ENCODE results near the gene PLIN5.

PLIN5 gene

GRCh38 chr19:4519172-4519496, 15.9 kb downstream of the PLIN5 start:
- TF ChIP-seq, protein P1, sequence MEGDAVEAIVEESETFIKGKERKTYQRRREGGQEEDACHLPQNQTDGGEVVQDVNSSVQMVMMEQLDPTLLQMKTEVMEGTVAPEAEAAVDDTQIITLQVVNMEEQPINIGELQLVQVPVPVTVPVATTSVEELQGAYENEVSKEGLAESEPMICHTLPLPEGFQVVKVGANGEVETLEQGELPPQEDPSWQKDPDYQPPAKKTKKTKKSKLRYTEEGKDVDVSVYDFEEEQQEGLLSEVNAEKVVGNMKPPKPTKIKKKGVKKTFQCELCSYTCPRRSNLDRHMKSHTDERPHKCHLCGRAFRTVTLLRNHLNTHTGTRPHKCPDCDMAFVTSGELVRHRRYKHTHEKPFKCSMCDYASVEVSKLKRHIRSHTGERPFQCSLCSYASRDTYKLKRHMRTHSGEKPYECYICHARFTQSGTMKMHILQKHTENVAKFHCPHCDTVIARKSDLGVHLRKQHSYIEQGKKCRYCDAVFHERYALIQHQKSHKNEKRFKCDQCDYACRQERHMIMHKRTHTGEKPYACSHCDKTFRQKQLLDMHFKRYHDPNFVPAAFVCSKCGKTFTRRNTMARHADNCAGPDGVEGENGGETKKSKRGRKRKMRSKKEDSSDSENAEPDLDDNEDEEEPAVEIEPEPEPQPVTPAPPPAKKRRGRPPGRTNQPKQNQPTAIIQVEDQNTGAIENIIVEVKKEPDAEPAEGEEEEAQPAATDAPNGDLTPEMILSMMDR (IDR thresholded peaks at IDR 0.05; ENCODE audit: low read depth, low read length, missing control alignments): no peak
- DNase-seq (ENCODE audit: low read depth): no peak
- H3K4me3 ChIP-seq (ENCODE audit: low read depth, low read length): no peak overlapping the region

GRCh38 chr19:4518345-4519171, 16.5 kb downstream of the PLIN5 start, which contains the start of gene PLIN4:
Gene PLIN4 (minus strand): TSS chr19:4518486. CDS start chr19:4518272, 214 bp downstream.
- no peak within 1 kb of the TSS for H3K4me3 ChIP-seq (ENCODE audit: low read depth, low read length)
- TF ChIP-seq, protein P1 (IDR thresholded peaks at IDR 0.05; ENCODE audit: low read depth, low read length, missing control alignments): no peak
- no peak for DNase-seq (ENCODE audit: low read depth)

DNA sequence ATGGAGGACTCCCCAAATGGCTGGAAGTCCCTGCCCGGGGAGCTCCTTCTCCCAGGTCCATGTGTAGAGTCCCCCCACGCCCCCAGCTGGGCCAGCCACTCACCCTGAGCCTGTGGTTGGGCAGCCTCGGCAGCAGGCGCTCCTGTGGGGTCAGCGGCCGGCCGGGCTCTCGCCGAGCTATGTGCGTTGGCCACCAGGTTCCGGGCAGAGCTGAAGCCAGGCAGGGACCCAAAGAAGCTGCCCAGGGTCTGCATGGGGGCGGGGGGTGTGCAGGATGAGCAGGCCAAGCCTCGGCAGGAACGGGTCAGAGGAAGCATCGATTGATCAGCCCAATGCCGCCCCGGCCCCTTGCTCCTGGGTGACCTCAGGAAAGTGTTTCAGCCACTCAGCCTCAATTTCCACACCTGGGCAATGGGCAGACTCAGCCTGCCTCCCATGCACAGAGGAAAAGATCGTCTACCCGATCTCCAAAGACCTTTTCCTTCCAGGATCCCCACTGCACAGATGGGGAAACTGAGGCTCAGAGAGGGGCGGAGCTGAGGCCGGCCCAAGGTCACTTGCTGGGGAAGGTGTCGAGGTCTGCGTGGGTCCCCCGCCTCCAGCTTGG, 17.5 kb downstream of the PLIN5 start:
- DNase-seq (ENCODE audit: low read depth): no peak

DNA sequence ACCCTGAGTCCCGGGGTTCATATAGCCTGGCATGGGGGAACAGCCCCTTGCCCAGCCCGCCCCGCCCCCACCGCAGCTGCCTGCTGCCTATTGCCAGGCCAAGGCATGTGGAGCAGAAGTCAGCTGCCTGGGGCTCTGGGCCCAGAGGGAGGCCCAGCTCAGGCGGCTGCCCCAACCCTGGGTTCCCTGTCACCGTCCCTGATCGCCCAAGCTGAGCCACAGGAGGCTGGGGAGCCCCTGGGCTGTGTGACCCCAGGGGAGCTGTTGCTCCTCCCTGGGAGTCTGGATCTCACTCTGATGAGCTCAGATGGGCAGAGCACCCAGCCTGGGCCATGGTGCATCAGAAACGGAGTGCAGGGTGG, 18.1 kb downstream of the PLIN5 start:
- DNase-seq (ENCODE audit: low read depth): no peak
- TF ChIP-seq, protein P1 (IDR thresholded peaks at IDR 0.05; ENCODE audit: low read depth, low read length, missing control alignments): no peak
- H3K4me3 ChIP-seq (ENCODE audit: low read depth, low read length): no peak overlapping the region

More for the DNA sequence above, 17.5 kb downstream of the PLIN5 start:
- TF ChIP-seq, protein P1 (IDR thresholded peaks at IDR 0.05; ENCODE audit: low read depth, low read length, missing control alignments): no peak
- no peak overlapping the region for H3K4me3 ChIP-seq (ENCODE audit: low read depth, low read length)

GRCh38 chr19:4516199-4516938, 18.7 kb downstream of the PLIN5 start:
- TF ChIP-seq, protein P1 (IDR thresholded peaks at IDR 0.05; ENCODE audit: low read depth, low read length, missing control alignments): no peak
- DNase-seq (ENCODE audit: low read depth): no peak
- no peak overlapping the region for H3K4me3 ChIP-seq (ENCODE audit: low read depth, low read length)

- TF ChIP-seq, protein P1 (IDR thresholded peaks at IDR 0.05; ENCODE audit: low read depth, low read length, missing control alignments): no peak
- no peak overlapping the region for H3K4me3 ChIP-seq (ENCODE audit: low read depth, low read length)
- DNase-seq (ENCODE audit: low read depth): no peak
Measured at GRCh38 chr19:4515732-4516131, 19.3 kb downstream of the PLIN5 start.

All from GM12864 (cell line).